IPS-NIHi7 (cell line): ENCODE data around the gene PHF19.

Experiments
- DNase-seq: peaks from one replicate; pipeline ENCODE4 v3.0.0; 2012; ENCODE audit warnings: mixed read lengths; ENCODE audit errors: extremely low spot score

Gene PHF19

GRCh38 chr9:120876842-120877240, at the start of gene PHF19:
TSS of gene PHF19 (minus strand) at chr9:120877188. CDS start at chr9:120874741, 2,447 bp downstream.
- DNase-seq = no peak

DNA sequence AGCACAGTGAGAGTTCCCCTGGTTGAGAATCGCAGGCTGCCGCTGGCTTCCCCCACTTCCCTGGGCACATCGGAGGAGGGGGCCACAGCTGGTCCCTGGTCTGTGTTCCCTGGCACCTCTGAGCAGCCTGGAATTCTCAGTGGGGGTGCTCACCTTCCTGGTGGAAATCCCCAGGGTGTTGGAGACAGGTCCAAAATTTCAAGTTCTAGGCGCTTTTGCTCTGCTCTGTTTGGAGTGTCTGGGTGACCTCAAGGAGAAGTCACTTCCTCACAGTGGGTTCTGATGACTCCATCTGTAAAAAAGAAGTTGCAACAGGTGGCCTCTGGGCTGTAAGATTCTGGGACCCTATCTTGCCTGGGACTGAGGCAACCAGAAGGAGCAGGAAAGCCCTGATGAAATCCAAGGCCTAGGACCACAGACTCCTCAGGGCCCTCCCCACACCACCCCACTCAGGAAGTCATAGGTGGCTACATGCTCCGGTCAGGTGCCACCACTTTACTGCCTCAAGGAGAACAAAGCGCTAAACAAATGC, 49.5 kb upstream of the PHF19 start, which contains the start of gene TRAF1:
TRAF1 (minus strand) TSS at position 400 of the 532 bp plus-strand sequence. CDS start 721 bp downstream, outside the sequence.
- DNase-seq = no peak

DNA sequence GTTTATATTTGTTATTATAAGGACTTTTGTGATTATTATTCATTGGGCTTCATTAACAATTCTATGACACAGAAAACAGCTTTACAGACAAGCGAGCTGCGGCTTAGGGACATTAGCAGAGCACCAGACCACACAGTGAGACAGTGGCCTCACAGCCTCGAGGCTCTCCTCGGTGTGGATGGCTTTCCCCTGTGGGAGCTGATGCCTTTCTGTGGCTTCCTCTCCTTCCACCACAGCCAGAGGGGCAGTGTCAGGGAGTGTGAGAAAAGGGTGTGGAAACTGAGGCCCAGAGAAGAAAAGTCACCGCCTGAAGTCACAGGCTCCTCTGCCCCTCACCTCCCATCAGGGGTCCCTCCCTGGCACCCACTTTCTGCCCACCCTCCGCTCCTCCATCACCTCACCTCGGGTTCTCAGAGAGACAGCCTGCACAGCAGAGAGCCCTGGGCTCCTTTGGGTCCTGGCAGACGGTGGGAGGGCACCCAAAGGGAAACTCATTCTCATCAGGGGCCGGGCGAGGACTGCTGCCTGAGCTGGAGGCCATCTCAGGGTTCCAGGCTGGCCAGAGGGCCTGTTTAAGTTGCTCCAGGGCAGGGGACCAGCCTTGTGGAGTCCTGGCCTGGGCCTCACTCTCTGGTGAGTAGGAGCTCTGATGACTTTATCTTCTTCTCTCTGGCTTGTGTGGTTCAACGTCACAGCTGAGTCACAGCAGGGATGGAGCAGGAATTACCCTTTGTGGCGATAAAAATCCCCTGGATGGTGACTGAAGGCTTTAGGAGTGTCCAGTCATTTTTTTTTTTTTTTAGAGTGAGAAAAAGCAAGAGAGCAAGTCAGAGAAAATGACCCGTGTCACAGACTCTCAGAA, 48.8 kb upstream of the PHF19 start:
- no peak for DNase-seq

- no peak for DNase-seq
These were observed 47.9 kb upstream of the PHF19 start for GRCh38 chr9:120924698-120925534.

DNA sequence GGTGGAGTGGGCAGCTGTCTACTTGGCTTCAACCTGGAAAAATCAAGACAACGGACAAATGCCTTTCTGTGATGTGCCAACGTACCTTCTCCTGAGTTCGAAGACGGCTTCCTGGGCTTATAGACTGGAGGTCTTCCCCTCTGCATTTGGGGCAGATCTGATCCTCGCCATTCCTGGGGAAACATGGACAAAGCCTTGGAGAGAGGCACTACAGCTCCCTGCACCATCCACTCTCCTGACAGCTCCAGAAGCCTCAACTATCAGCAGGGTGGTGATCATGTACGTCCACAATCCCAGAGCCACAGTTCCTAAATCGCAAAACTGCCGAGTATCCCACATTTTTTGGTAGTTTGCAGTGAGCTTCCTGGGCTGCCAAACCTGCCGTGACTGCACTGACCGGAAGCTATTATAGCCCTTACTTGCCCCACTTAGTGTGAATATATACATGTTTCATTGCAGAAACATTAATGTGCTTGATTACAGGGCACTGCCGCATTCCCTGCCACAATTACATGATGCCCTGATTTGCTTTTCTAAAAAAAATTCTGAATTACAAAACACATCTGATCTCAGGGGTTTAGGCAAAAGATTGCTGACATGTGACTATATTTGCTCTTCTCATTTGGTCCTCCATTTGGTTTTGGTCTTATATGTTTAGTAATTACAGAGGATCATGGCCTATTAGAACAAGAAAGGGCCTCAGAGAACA, 46.8 kb upstream of the PHF19 start:
- no peak for DNase-seq

- DNase-seq = no peak
These were observed 45.6 kb upstream of the PHF19 start for GRCh38 chr9:120922404-120923195.

- no peak for DNase-seq
These were observed 44.7 kb upstream of the PHF19 start for GRCh38 chr9:120921661-120922181.

- no peak for DNase-seq
These were observed 43.8 kb upstream of the PHF19 start for GRCh38 chr9:120920806-120921178.

DNA sequence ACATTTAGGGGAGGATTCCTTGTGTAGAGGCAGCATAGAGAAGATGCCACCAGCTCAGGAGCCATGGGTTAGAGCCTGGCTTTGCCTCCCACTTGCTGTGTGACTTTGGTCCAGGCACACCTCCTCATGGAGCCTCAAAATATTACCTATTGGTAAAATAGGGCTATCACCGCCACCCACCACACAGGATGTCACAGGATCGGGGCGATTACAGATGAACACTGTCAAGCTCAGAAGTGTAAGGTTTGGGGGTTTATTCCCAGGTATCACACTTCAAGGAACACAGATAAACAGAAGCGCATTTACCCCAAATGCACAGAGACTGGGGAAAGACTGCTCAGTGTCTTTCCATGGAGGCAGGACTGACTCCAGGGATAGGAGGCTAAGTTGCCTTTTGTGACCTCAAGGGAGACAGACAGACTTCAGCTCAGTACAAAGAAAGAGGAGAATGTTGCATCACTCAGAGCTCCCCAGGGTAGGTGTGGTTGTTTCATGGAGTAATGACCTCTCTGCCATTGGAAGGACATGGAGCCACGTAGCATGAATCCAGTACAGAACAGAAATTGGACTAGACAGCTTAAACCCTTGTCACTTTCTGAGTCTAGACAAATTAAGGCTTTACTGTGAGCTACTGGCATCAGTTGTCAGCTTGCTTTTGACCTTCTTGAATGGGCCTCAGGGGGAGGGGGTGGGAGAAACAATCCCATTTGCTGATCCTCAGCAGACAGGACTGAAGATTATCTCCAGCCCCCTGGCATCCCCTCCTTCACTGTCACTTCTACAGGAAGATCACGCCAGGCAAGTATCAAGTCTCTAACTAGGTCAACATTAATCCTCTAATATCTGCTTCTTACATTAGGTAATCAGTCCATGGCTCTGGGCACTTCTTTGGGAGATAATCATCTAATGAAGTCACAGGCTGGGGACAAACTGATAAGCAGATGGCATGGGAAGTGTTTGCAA, 43.1 kb upstream of the PHF19 start:
- DNase-seq = no peak

- no peak for DNase-seq
These were observed 42.2 kb upstream of the PHF19 start for GRCh38 chr9:120918931-120919842.

GRCh38 chr9:120917929-120918762, 41.2 kb upstream of the PHF19 start:
- no peak for DNase-seq

DNA sequence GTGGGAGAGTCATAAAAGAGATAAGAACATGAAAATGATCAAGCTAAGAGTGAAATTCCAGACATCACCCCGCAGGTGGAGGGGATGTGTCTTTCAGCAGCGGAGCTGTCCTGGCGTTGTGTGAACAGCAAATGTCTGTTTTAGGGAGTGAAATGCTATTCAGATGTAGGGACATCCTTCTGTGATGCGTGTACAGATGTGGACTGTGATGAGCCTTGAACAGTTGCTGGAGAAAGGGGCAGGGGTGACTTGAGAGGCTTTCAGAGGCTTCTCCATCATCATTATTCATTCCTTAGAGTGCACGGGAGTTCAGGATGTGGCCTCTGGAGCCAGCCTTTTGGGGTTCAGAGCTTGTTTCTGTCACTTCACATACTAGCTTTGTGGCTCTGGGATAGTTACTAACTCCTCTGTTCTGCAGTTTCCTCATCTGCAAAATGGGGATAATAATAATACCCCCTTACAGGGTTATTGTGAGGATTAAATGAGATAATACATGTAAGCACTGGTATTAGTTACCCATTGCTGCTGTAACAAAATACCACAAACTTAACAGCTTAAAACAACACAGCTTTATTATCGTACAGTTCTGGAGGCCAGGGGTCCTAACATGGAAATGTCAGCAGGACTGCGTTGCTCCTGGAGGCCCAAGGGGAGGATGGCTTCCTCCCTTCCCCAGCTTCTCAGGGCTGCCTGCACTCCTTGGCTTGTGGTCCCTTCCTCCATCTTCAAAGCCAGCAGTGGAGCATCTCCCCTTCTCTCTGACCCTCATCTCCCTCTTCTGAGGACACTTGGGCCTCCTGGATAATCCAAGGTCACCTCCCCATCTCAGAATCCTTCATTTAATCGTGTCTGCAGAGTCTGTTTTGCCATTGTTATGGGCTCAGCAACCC, 40.2 kb upstream of the PHF19 start:
- no peak for DNase-seq

GRCh38 chr9:120916588-120916987, 39.6 kb upstream of the PHF19 start:
- DNase-seq = no peak

DNA sequence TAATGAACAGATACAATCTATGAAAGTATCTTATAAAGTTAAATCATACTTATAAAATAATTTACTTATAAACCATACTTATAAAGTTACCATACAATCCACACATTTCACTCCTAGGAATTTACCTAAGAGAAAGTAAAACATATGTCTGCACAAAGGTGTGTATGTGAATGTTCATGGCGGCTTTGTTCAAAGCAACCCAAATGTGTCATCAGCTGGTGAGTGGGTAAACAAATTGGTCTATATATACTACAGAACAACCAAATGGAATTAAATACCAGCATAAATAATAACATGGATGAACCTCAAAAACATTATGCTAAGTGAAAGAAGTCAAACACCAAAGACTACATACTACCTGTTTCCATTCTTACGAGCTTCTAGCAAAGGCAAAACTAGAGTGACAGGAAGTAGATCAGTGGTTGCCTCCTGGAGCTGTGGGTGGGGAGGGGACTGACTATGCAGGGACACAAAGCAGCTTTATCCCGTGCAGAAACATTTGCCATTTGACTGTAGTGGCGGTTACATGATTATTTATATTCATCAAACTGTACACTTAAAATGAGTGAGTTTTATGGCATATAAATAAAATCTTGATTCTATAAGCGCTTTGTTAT, 39.0 kb upstream of the PHF19 start:
- no peak for DNase-seq

DNA sequence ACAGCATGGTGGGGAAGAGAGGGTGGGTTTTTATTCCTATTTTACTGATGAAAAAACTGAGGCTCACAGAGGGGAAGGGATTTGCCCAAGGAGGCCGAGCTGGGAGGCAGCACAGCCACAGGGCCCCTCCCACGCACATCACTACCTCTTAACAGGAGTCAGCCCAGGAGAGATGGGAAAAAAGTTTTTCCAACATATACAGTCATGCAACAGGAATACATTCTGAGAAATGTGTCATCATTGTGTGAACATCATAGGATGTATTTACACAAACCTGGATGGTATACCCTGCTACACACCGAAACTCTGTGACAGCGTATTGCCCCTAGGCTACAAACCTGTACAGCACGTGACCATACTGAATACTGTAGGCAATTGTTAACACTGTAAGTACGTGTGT, 38.0 kb upstream of the PHF19 start:
- no peak for DNase-seq

DNA sequence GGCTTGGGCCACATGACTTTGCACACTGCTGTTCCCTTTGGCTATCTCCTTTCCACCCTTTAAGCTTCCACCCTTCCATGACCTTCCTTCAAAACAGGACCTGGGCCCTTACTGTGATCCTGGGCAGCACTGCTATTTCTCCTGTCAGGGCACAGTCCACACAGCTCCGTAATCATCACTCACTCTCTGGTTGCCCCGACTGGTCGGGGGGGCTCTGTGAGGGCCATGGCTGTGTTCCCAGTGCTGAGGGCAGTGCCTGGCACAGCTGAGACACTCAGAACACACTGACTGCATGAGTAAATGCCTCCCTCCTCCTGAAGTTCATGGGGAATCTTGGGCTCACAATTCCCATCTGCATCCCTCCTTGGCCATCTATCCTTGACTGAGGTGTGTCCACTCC, 37.4 kb upstream of the PHF19 start:
- no peak for DNase-seq
